HepG2 (cell line): ENCODE data around the gene NUCB1. TPM values are rescaled to one million over a fixed set of nuclear protein-coding genes. Genes with fewer than 3 reads are reported as not detected.
A peak's percentile ranks its signal among the peaks of the same experiment; 100 is the strongest.

Experiments used
- ATF7 ChIP-seq, 2 experiments: fragments of 450-650 bp in 1 of 2; sonication (generic) in 1 of 2; formaldehyde crosslinking in 1 of 2; IDR thresholded peaks; 2 replicates each; pipeline versions ENCODE4 v1.4.0 to v1.6.1; 2016 to 2020; ENCODE audit warnings: antibody characterized with exemption in 1 of 2, mild to moderate bottlenecking in 1 of 2, missing genetic modification reagents in 1 of 2
- CCDC6 ChIP-seq: sonication (generic); formaldehyde crosslinking; IDR thresholded peaks from 2 replicates; pipeline ENCODE4 v1.8.1; 2022; ENCODE audit warnings: mild to moderate bottlenecking, missing genetic modification reagents, moderate library complexity
- FIP1L1 ChIP-seq: fragments of 200-400 bp; formaldehyde crosslinking; IDR thresholded peaks from 2 replicates; pipeline ENCODE4 v1.6.1; 2018; ENCODE audit warnings: low read depth, mild to moderate bottlenecking, low read length, moderate library complexity, borderline replicate concordance; ENCODE audit not compliant: insufficient read depth
- FOXK1 ChIP-seq: sonication (generic); formaldehyde crosslinking; IDR thresholded peaks from 2 replicates; pipeline ENCODE4 v1.4.0; 2020; ENCODE audit warnings: low read depth, missing genetic modification reagents, borderline replicate concordance
- GABPA ChIP-seq, 2 experiments: IDR thresholded peaks; 2 replicates each; pipeline ENCODE4 v1.6.1; 2011 to 2016; ENCODE audit warnings: low read depth in 2 of 2, low read length in 1 of 2, missing biosample characterization in 1 of 2, missing genetic modification characterization in 1 of 2
- HNRNPLL ChIP-seq: fragments of 200-400 bp; formaldehyde crosslinking; IDR thresholded peaks from 2 replicates; pipeline ENCODE4 v1.6.1; 2017; ENCODE audit warnings: mild to moderate bottlenecking, low read depth, low read length; ENCODE audit not compliant: poor library complexity, severe bottlenecking
- KDM6A ChIP-seq: IDR thresholded peaks from 2 replicates; pipeline ENCODE4 v1.6.1; 2016; ENCODE audit warnings: low read depth
- KLF16 ChIP-seq, 2 experiments: sonication (generic) in 1 of 2; formaldehyde crosslinking in 1 of 2; IDR thresholded peaks; 2 replicates each; pipeline versions ENCODE4 v1.6.1 to v1.8.0; 2016 to 2023; ENCODE audit warnings: missing genetic modification reagents in 2 of 2, missing compliant biosample characterization in 1 of 2
- MIXL1 ChIP-seq: IDR thresholded peaks from 2 replicates; pipeline ENCODE4 v1.6.1; 2016
- MYC ChIP-seq: sonication (generic); formaldehyde crosslinking; IDR thresholded peaks from 2 replicates; pipeline ENCODE4 v1.9.0; 2021; ENCODE audit warnings: missing genetic modification reagents, borderline replicate concordance
- PHF5A ChIP-seq: IDR thresholded peaks from one replicate; pipeline ENCODE4 v1.6.1; 2018; ENCODE audit warnings: low read depth, missing genetic modification reagents; ENCODE audit not compliant: unreplicated experiment
- RAD21 ChIP-seq: fragments of 450-650 bp; formaldehyde crosslinking; IDR thresholded peaks from 2 replicates; pipeline ENCODE4 v1.5.0; 2020; ENCODE audit warnings: mild to moderate bottlenecking
- RXRB ChIP-seq: IDR thresholded peaks from 2 replicates; pipeline ENCODE4 v1.6.1; 2016; ENCODE audit warnings: borderline replicate concordance, missing genetic modification reagents, missing compliant biosample characterization
- SP140L ChIP-seq: sonication (generic); formaldehyde crosslinking; IDR thresholded peaks from 2 replicates; pipeline ENCODE4 v1.4.0; 2020; ENCODE audit warnings: missing genetic modification reagents, borderline replicate concordance
- ZBTB33 ChIP-seq: sonication (generic); formaldehyde crosslinking; IDR thresholded peaks from 2 replicates; pipeline ENCODE4 v1.4.0; 2020; ENCODE audit warnings: missing genetic modification reagents
- ZNF205 ChIP-seq: IDR thresholded peaks from 2 replicates; pipeline ENCODE4 v1.6.1; 2018; ENCODE audit warnings: missing biosample characterization, missing genetic modification reagents
- ZNF280D ChIP-seq: sonication (generic); formaldehyde crosslinking; IDR thresholded peaks from 2 replicates; pipeline ENCODE4 v1.5.1; 2020; ENCODE audit warnings: mild to moderate bottlenecking, missing genetic modification reagents
- ZNF503 ChIP-seq: sonication (generic); formaldehyde crosslinking; IDR thresholded peaks from 2 replicates; pipeline ENCODE4 v1.4.0; 2020; ENCODE audit warnings: missing genetic modification reagents
- ZNF616 ChIP-seq: sonication (generic); formaldehyde crosslinking; IDR thresholded peaks from 2 replicates; pipeline ENCODE4 v1.5.0; 2020; ENCODE audit warnings: low read depth, mild to moderate bottlenecking, missing genetic modification reagents
- ZSCAN31 ChIP-seq: sonication (generic); formaldehyde crosslinking; IDR thresholded peaks from 2 replicates; pipeline ENCODE4 v1.5.0; 2020; ENCODE audit warnings: low read depth, mild to moderate bottlenecking, missing genetic modification reagents
- polyA plus RNA-seq, 8 experiments: library from polyadenylated mRNA; depleted of rRNA in 3 of 8; stranded (reverse) in 7 of 8; unstranded in 1 of 8; fragments of >200 nt; fragmentation: Illumina TruSeq in 4 of 8; extraction: Trizol in 4 of 8; gene quantifications; 2 replicates each; pipeline versions ENCODE4 v1.2.1 to v1.2.3, GENCODE V29; 2011 to 2016; ENCODE audit warnings: low read depth in 4 of 8, missing spikeins in 1 of 8, mixed read lengths in 1 of 8; ENCODE audit not compliant: insufficient read depth in 1 of 8
- total RNA-seq, 5 experiments: library from RNA; depleted of rRNA; stranded (reverse); fragments of >200 nt; fragmentation: Illumina TruSeq; extraction: Trizol; gene quantifications; 2 replicates each; pipeline ENCODE4 v1.2.3, GENCODE V29; 2016; ENCODE audit warnings: low read depth in 1 of 5
- TF ChIP-seq, protein P1 (sequence below): sonication (generic); formaldehyde crosslinking; IDR thresholded peaks from 2 replicates; pipeline ENCODE4 v1.9.0; 2021; ENCODE audit warnings: missing genetic modification reagents, borderline replicate concordance

The NUCB1 gene
- total and polyA plus RNA-seq, 2 of the 13 experiments (the other 11 are each of a cell fraction or from before 2014, with no cell fraction given): 82.3 to 106 TPM

- no peak for TF ChIP-seq ZNF280D (CRISPR knock-in tag)
- TF ChIP-seq ZNF616 (CRISPR knock-in tag): no peak
- TF ChIP-seq, protein P1, sequence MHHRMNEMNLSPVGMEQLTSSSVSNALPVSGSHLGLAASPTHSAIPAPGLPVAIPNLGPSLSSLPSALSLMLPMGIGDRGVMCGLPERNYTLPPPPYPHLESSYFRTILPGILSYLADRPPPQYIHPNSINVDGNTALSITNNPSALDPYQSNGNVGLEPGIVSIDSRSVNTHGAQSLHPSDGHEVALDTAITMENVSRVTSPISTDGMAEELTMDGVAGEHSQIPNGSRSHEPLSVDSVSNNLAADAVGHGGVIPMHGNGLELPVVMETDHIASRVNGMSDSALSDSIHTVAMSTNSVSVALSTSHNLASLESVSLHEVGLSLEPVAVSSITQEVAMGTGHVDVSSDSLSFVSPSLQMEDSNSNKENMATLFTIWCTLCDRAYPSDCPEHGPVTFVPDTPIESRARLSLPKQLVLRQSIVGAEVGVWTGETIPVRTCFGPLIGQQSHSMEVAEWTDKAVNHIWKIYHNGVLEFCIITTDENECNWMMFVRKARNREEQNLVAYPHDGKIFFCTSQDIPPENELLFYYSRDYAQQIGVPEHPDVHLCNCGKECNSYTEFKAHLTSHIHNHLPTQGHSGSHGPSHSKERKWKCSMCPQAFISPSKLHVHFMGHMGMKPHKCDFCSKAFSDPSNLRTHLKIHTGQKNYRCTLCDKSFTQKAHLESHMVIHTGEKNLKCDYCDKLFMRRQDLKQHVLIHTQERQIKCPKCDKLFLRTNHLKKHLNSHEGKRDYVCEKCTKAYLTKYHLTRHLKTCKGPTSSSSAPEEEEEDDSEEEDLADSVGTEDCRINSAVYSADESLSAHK (CRISPR knock-in tag): no peak
- no peak for TF ChIP-seq CCDC6
- no peak for TF ChIP-seq MYC
- no peak for TF ChIP-seq RXRB (CRISPR knock-in tag)
- no peak for TF ChIP-seq GABPA (IDR thresholded peaks at IDR 0.05; ENCODE audit: low read depth, low read length)
- no peak for TF ChIP-seq GABPA (CRISPR knock-in tag; IDR thresholded peaks at IDR 0.05; ENCODE audit: low read depth)
- peak; percentile 78 for TF ChIP-seq RAD21 (CRISPR knock-in tag)
- TF ChIP-seq PHF5A (CRISPR knock-in tag): no peak
- peak; percentile 21 for TF ChIP-seq HNRNPLL
- TF ChIP-seq ZNF205 (CRISPR knock-in tag): no peak
- no peak for TF ChIP-seq ZSCAN31 (CRISPR knock-in tag)
- no peak for TF ChIP-seq KDM6A
- no peak for TF ChIP-seq KLF16 (CRISPR knock-in tag; IDR thresholded peaks at IDR 0.05)
- TF ChIP-seq SP140L (CRISPR knock-in tag): no peak
- TF ChIP-seq FOXK1 (CRISPR knock-in tag): no peak
- TF ChIP-seq MIXL1: no peak
- TF ChIP-seq ZNF503 (CRISPR knock-in tag): no peak
- no peak for TF ChIP-seq FIP1L1
- TF ChIP-seq ATF7 (IDR thresholded peaks at IDR 0.05): no peak
- TF ChIP-seq ATF7 (CRISPR knock-in tag; IDR thresholded peaks at IDR 0.05): no peak
- TF ChIP-seq ZBTB33 (CRISPR knock-in tag): peak; percentile 96
These were observed 34.7 kb downstream of the NUCB1 start (continued) for GRCh38 chr19:48934837-48935236.
